ENCODE results near the gene NECTIN1.

- TF ChIP-seq CTCF (IDR thresholded peaks at IDR 0.05; ENCODE audit: insufficient read depth, low read length) (no peak), SPI1 (IDR thresholded peaks at IDR 0.05; ENCODE audit: borderline replicate concordance, low read depth) (no peak), GABPA (IDR thresholded peaks at IDR 0.05; ENCODE audit: low read depth) (no peak), POLR2AphosphoS5 (IDR thresholded peaks at IDR 0.05; ENCODE audit: low read depth) (no peak)
These were observed 109.3 kb downstream of the NECTIN1 start for GRCh38 chr11:119619665-119620064.
